RWPE2 (cell line): ENCODE results near the gene NXT1.

Experiments
- ATAC-seq: fragments of 200-7000 bp; cut with Tn5 transposase; 3 replicates; pipeline ENCODE4 v1.9.1; 2021; ENCODE audit warnings: low read depth
- DNase-seq: peaks from one replicate; pipeline ENCODE4 v3.0.0-alpha.2; 2020; ENCODE audit warnings: low spot score
- H3K27ac ChIP-seq: fragments of 450-650 bp; 2 replicates; pipeline ENCODE4 v1.5.1; 2017; ENCODE audit warnings: mild to moderate bottlenecking; ENCODE audit not compliant: poor library complexity, severe bottlenecking
- H3K27me3 ChIP-seq: fragments of 250-450 bp; sonication (Bioruptor Pico); 2 replicates; pipeline ENCODE4 v1.5.1; 2021; ENCODE audit warnings: mild to moderate bottlenecking, moderate library complexity; ENCODE audit not compliant: insufficient read depth, poor library complexity, severe bottlenecking
- H3K36me3 ChIP-seq: fragments of 250-450 bp; sonication (Bioruptor Pico); 2 replicates; pipeline ENCODE4 v1.5.1; 2020; ENCODE audit warnings: low read depth, mild to moderate bottlenecking, moderate library complexity
- H3K4me1 ChIP-seq: fragments of 250-450 bp; sonication (Bioruptor Pico); 2 replicates; pipeline ENCODE4 v1.5.1; 2021; ENCODE audit warnings: mild to moderate bottlenecking, moderate library complexity; ENCODE audit not compliant: insufficient read depth, poor library complexity, severe bottlenecking
- H3K4me3 ChIP-seq: fragments of 250-450 bp; sonication (Bioruptor Pico); 2 replicates; pipeline ENCODE4 v1.5.1; 2021; ENCODE audit warnings: mild to moderate bottlenecking, moderate library complexity; ENCODE audit not compliant: severe bottlenecking
- H3K9me3 ChIP-seq: fragments of 250-450 bp; sonication (Bioruptor Pico); 2 replicates; pipeline ENCODE4 v1.5.1; 2021; ENCODE audit warnings: mild to moderate bottlenecking, moderate library complexity; ENCODE audit not compliant: severe bottlenecking
- TF ChIP-seq, protein P1 (sequence below): fragments of 450-650 bp; IDR thresholded peaks from one replicate; pipeline ENCODE4 v1.5.1; 2017; ENCODE audit warnings: mild to moderate bottlenecking, moderate library complexity; ENCODE audit not compliant: poor library complexity, severe bottlenecking

NXT1 gene

DNA sequence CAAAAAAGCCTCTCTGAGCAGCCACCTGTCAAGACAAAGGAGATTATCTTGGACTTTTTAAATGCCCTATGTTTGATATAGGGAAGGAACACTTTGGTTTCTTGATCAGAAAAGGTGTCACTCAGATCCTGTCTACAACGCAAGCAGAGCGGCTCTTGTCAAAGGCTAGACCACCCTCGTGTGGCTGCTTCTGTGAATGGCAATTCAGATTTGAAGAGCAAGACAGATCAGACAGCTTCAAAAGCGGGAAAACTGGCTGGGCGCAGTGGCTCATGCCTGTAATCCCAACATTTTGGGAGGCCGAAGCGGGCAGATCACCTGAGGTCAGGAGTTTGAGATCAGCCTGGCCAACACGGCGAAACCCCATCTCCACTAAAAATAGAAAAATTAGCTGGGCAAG, 10.1 kb upstream of the NXT1 start:
- no peaks in the 10 kb centered on the region for H3K4me1 ChIP-seq
- peak; percentile 89 for ATAC-seq
- no peaks in the 10 kb centered on the region for H3K36me3 ChIP-seq
- TF ChIP-seq, protein P1, sequence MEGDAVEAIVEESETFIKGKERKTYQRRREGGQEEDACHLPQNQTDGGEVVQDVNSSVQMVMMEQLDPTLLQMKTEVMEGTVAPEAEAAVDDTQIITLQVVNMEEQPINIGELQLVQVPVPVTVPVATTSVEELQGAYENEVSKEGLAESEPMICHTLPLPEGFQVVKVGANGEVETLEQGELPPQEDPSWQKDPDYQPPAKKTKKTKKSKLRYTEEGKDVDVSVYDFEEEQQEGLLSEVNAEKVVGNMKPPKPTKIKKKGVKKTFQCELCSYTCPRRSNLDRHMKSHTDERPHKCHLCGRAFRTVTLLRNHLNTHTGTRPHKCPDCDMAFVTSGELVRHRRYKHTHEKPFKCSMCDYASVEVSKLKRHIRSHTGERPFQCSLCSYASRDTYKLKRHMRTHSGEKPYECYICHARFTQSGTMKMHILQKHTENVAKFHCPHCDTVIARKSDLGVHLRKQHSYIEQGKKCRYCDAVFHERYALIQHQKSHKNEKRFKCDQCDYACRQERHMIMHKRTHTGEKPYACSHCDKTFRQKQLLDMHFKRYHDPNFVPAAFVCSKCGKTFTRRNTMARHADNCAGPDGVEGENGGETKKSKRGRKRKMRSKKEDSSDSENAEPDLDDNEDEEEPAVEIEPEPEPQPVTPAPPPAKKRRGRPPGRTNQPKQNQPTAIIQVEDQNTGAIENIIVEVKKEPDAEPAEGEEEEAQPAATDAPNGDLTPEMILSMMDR: peak; percentile 88
- no peaks in the 10 kb centered on the region for H3K27me3 ChIP-seq
- H3K9me3 ChIP-seq: no peaks in the 10 kb centered on the region
- no peak overlapping the region for H3K27ac ChIP-seq
- no peak overlapping the region for H3K4me3 ChIP-seq
- no peak for DNase-seq

GRCh38 chr20:23341073-23341472, 9.5 kb upstream of the NXT1 start:
- DNase-seq (no peak), ATAC-seq (no peak)
- Histone ChIP-seq H3K27me3 (no peaks in the 10 kb centered on the region), H3K4me1 (no peaks in the 10 kb centered on the region), H3K27ac (no peak overlapping the region), H3K4me3 (no peak overlapping the region), H3K9me3 (no peaks in the 10 kb centered on the region), H3K36me3 (no peaks in the 10 kb centered on the region)
- TF ChIP-seq, protein P1: no peak

DNA sequence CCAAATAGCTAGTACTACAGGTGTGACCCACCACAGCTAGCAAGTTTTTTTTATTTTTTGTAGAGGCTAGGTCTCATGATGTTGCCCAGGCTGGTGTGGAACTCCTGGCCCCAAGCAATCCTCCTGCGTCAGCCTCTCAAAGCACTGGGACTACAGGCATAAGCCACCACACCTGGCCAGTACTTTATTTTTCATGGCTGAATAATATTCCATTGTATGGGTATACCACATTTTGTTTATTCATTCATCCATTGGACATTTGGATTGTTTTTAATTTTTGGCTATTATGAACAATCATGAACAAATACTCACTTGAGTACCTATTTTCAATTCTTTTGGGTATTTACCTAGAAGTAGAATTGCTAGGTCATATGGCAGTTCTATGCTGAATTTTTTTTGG, 7.0 kb upstream of the NXT1 start:
- ATAC-seq (no peak), DNase-seq (no peak)
- no peaks in the 10 kb centered on the region for H3K4me1 ChIP-seq
- no peaks in the 10 kb centered on the region for H3K36me3 ChIP-seq
- TF ChIP-seq, protein P1: no peak
- no peak overlapping the region for H3K4me3 ChIP-seq
- H3K27ac ChIP-seq: no peak overlapping the region
- H3K27me3 ChIP-seq: no peaks in the 10 kb centered on the region
- no peaks in the 10 kb centered on the region for H3K9me3 ChIP-seq

GRCh38 chr20:23344336-23344735, 6.3 kb upstream of the NXT1 start:
- ATAC-seq (no peak), DNase-seq (no peak)
- Histone ChIP-seq H3K4me1 (peaks cover 5% of the 10 kb centered on the region), H3K27me3 (no peaks in the 10 kb centered on the region), H3K36me3 (no peaks in the 10 kb centered on the region), H3K27ac (no peak overlapping the region), H3K4me3 (no peak overlapping the region), H3K9me3 (no peaks in the 10 kb centered on the region)
- TF ChIP-seq, protein P1: no peak

DNA sequence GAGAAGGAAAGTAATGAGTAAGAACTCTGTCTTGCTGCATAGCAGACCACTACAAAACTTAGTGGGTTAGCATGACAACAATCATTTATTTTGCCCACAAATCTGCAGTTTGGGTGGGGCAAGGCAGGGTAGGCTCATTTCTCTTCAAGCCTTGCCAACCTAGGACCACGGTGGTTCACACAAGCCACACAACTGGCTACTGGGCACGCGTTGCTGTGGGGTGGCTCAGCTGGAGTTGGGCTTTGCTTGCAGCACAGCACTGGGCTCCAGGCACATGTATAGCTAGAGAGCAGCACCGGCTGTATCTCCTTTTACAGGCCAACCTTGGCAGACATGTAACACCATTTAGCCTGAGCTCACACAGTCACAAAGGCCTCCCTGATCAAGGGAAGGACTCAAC, 4.6 kb upstream of the NXT1 start:
- Histone ChIP-seq H3K27ac (no peak overlapping the region), H3K9me3 (no peaks in the 10 kb centered on the region), H3K36me3 (no peaks in the 10 kb centered on the region), H3K27me3 (no peaks in the 10 kb centered on the region), H3K4me1 (peaks cover 6% of the 10 kb centered on the region), H3K4me3 (no peak overlapping the region)
- TF ChIP-seq, protein P1: no peak
- no peak for ATAC-seq
- no peak for DNase-seq
